CD4-positive, alpha-beta memory T cell (primary cell): ENCODE data around the gene ZEB2. TPM values are rescaled to one million over a fixed set of nuclear protein-coding genes. Genes with fewer than 3 reads are reported as not detected.

Experiments
- CTCF ChIA-PET: fragments of 350-600 bp; sonication (Branson Sonifier 250); formaldehyde crosslinking; loops from one replicate; lab custom pipeline; 2021; ENCODE audit warnings: inconsistent platforms; ENCODE audit not compliant: partially characterized antibody; lab: Charles Lee
- POLR2A ChIA-PET: fragments of 350-600 bp; sonication (Branson Sonifier 250); formaldehyde crosslinking; loops from one replicate; lab custom pipeline; 2021; ENCODE audit not compliant: partially characterized antibody; lab: Charles Lee
- DNase-seq, 5 donors: peaks; one replicate each; pipeline versions ENCODE4 v3.0.0 to v3.0.0-alpha.2; 2020 to 2022; ENCODE audit warnings: mixed read lengths in 1 of 5
- H3K27ac ChIP-seq: one replicate; pipeline ENCODE4 v1.7.0; 2013; ENCODE audit warnings: low read depth, low read length
- H3K27me3 ChIP-seq: 2 replicates; pipeline ENCODE4 v1.7.0; 2013; ENCODE audit warnings: mild to moderate bottlenecking, low read length, moderate library complexity; ENCODE audit not compliant: insufficient read depth
- H3K36me3 ChIP-seq: 2 replicates; pipeline ENCODE4 v1.7.0; 2013; ENCODE audit warnings: mild to moderate bottlenecking, low read length, moderate library complexity; ENCODE audit not compliant: insufficient read depth
- H3K4me1 ChIP-seq: 2 replicates; pipeline ENCODE4 v1.7.0; 2013; ENCODE audit warnings: mild to moderate bottlenecking, low read length, moderate library complexity; ENCODE audit not compliant: insufficient read depth
- H3K4me3 ChIP-seq, 2 donors: one replicate each; pipeline ENCODE4 v1.7.0; 2013; ENCODE audit warnings: low read length in 2 of 2, mild to moderate bottlenecking in 1 of 2
- H3K9me3 ChIP-seq, 2 donors: one replicate each; pipeline ENCODE4 v1.7.0; 2013; ENCODE audit warnings: low read length in 2 of 2, control low read depth in 1 of 2; ENCODE audit not compliant: control insufficient read depth in 1 of 2
- H3K27ac Mint-ChIP-seq, 7 donors: one replicate each; pipeline ENCODE4 v1.8.0; 2020 to 2021; ENCODE audit warnings: mixed read lengths in 7 of 7, mild to moderate bottlenecking in 6 of 7, inconsistent platforms in 3 of 7, moderate library complexity in 3 of 7
- H3K27me3 Mint-ChIP-seq, 2 donors: one replicate each; pipeline ENCODE4 v1.8.0; 2020 to 2021; ENCODE audit warnings: mixed read lengths in 2 of 2
- H3K36me3 Mint-ChIP-seq, 2 donors: one replicate each; pipeline ENCODE4 v1.8.0; 2020 to 2021; ENCODE audit warnings: mixed read lengths in 2 of 2, inconsistent platforms in 1 of 2, mild to moderate bottlenecking in 1 of 2
- H3K4me1 Mint-ChIP-seq, 4 donors: one replicate each; pipeline ENCODE4 v1.8.0; 2020 to 2021; ENCODE audit warnings: mixed read lengths in 4 of 4, mild to moderate bottlenecking in 1 of 4
- H3K4me3 Mint-ChIP-seq, 8 donors: one replicate each; pipeline ENCODE4 v1.8.0; 2020 to 2021; ENCODE audit warnings: mixed read lengths in 8 of 8, mild to moderate bottlenecking in 7 of 8, moderate library complexity in 6 of 8, inconsistent platforms in 3 of 8
- H3K9me3 Mint-ChIP-seq, 8 donors: one replicate each; pipeline ENCODE4 v1.8.0; 2020 to 2021; ENCODE audit warnings: mixed read lengths in 8 of 8, mild to moderate bottlenecking in 5 of 8, inconsistent platforms in 3 of 8, moderate library complexity in 1 of 8
- intact Hi-C: fragments of 100-400 bp; cut with micrococcal nuclease; formaldehyde crosslinking; loops from one replicate; pipeline ENCODE4 v1.15.1; 2023
- polyA plus RNA-seq, 2 donors: library from polyadenylated mRNA; unstranded; fragments of 300-500 nt; fragmentation: Illumina TruSeq; gene quantifications; one replicate each; pipeline ENCODE4 v1.2.3, GENCODE V29; 2021
- total RNA-seq, 2 experiments: library from RNA; stranded (reverse); gene quantifications; one replicate each; pipeline ENCODE4 v1.2.3, GENCODE V29; 2021

The ZEB2 gene
- total and polyA plus RNA-seq, 4 experiments from 2014 or later, result 0.83 to 5.2 (median 2.6) TPM

DNA sequence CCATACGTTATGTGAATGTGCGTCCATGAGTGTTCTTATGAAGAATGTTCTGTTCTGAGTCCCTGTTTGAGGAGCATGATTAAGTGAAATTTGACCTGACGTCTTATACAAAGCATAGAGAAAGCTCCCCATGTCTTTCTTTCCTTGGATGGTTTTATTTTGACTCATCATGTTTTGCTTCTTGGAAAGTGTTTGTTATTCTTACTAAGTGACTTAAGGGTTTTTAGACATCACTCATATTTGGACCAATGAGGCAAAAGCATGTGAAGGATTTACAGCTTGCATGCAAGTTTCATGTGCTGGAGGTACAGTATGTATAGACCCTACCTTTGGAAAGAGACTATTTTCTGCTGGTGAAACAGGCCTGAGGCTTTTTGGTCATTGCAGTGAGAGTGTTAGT, 33.5 kb upstream of the ZEB2 start:
- Mint-ChIP-seq H3K4me3 (no peak overlapping the region), H3K4me1 (peaks cover 0 to 2% (median 0%) of the 10 kb centered on the region in 4 donors), H3K9me3 (no peaks in the 10 kb centered on the region), H3K36me3 (no peaks in the 10 kb centered on the region), H3K27me3 (peaks cover 3 to 5% of the 10 kb centered on the region in 2 donors), H3K27ac (no peak overlapping the region)
- CTCF ChIA-PET, result no interaction called here
- no peak for DNase-seq
- intact Hi-C loops, result no loop called here
- Histone ChIP-seq H3K4me1 (no peaks in the 10 kb centered on the region), H3K36me3 (no peaks in the 10 kb centered on the region), H3K27me3 (no peaks in the 10 kb centered on the region), H3K9me3 (no peaks in the 10 kb centered on the region), H3K4me3 (no peak overlapping the region), H3K27ac (no peak overlapping the region)
- POLR2A ChIA-PET, result no interaction called here

DNA sequence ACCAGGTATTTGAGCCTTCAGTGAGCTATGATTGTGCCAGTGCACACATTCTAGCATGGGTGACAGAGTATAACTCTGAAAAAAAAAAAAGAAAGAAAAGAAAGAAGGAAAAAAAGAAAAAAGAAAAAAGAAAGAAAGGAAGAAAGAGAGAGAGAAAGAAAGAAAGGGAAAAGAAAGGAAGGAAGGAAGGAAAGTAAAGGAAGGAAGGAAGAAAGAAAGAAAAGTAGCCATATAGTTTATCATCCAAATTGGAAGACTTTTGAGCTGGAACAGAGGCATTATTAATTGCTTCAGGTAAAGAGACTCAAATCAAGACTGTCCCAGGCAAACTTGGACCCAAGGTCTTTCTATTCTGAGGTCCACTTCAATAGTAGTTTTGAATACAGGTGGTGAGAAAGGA, 32.9 kb upstream of the ZEB2 start:
- Mint-ChIP-seq H3K27me3 (peaks cover 1 to 5% of the 10 kb centered on the region in 2 donors), H3K9me3 (no peaks in the 10 kb centered on the region), H3K36me3 (no peaks in the 10 kb centered on the region), H3K4me3 (no peak overlapping the region), H3K4me1 (peaks cover 0 to 2% (median 0%) of the 10 kb centered on the region in 4 donors), H3K27ac (no peak overlapping the region)
- intact Hi-C loops, result no loop called here
- POLR2A ChIA-PET, result no interaction called here
- H3K9me3 ChIP-seq, result no peaks in the 10 kb centered on the region
- H3K4me3 ChIP-seq, result no peak overlapping the region
- H3K27ac ChIP-seq, result no peak overlapping the region
- no peaks in the 10 kb centered on the region for H3K4me1 ChIP-seq
- no peak for DNase-seq
- H3K36me3 ChIP-seq, result no peaks in the 10 kb centered on the region
- H3K27me3 ChIP-seq, result no peaks in the 10 kb centered on the region
- CTCF ChIA-PET, result no interaction called here

DNA sequence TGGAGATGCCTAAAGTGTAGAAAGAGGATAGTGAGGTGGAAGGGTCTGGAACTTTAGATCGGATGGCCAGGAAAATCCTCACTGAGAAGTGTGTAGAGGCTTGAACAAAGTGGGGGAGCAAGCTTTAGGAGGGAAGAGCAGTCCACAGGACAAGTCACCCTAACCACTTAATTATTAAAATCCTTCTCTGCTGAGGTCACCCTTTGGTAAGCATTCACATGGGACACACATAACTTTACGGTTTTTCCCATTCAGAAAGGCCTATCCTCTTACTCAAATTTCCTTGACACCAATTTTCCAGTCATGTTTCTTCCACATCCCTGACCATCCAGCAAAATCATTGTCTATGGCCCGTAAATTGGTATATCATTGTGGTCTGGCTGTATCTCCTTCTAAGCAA, 31.0 kb upstream of the ZEB2 start:
- Histone ChIP-seq H3K27ac (no peak overlapping the region), H3K36me3 (no peaks in the 10 kb centered on the region), H3K27me3 (no peaks in the 10 kb centered on the region), H3K4me1 (no peaks in the 10 kb centered on the region), H3K9me3 (no peaks in the 10 kb centered on the region), H3K4me3 (no peak overlapping the region)
- no peak for DNase-seq
- Mint-ChIP-seq H3K9me3 (peaks cover 0 to 3% (median 0%) of the 10 kb centered on the region in 8 donors), H3K4me1 (peaks cover 0 to 2% (median 0%) of the 10 kb centered on the region in 4 donors), H3K4me3 (no peak overlapping the region), H3K27me3 (peaks cover 4 to 8% of the 10 kb centered on the region in 2 donors), H3K27ac (no peak overlapping the region), H3K36me3 (no peaks in the 10 kb centered on the region)
- intact Hi-C loops, result no loop called here
- CTCF ChIA-PET, result no interaction called here
- POLR2A ChIA-PET, result no interaction called here

DNA sequence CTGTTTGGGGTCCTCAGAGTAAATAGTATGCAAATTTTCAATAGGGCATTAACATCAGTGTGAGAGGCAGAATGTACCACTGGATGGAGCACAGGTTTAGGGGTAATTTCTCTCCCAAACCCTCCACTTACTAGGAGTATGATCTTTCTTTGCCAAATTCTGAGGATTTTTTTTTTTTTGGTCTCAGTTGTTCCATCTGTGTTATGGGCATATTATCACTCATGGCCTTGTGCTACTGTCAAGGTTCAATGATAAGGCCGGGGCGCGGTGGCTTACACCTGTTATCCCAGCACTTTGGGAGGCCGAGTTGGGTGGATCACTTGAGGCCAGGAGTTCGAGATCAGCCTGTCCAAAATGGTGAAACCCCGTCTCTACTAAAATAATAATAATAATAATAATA, 30.2 kb upstream of the ZEB2 start:
- Histone ChIP-seq H3K27ac (no peak overlapping the region), H3K4me3 (no peak overlapping the region), H3K27me3 (no peaks in the 10 kb centered on the region), H3K4me1 (no peaks in the 10 kb centered on the region), H3K9me3 (no peaks in the 10 kb centered on the region), H3K36me3 (no peaks in the 10 kb centered on the region)
- intact Hi-C loops, result no loop called here
- no peak overlapping the region for H3K4me3 Mint-ChIP-seq
- CTCF ChIA-PET, result no interaction called here
- peaks cover 4 to 8% of the 10 kb centered on the region in 2 donors for H3K27me3 Mint-ChIP-seq
- no peak overlapping the region for H3K27ac Mint-ChIP-seq
- no peak for DNase-seq
- H3K36me3 Mint-ChIP-seq, result no peaks in the 10 kb centered on the region
- peaks cover 0 to 3% (median 0%) of the 10 kb centered on the region in 8 donors for H3K9me3 Mint-ChIP-seq
- H3K4me1 Mint-ChIP-seq, result peaks cover 0 to 2% (median 0%) of the 10 kb centered on the region in 4 donors
- POLR2A ChIA-PET, result no interaction called here

DNA sequence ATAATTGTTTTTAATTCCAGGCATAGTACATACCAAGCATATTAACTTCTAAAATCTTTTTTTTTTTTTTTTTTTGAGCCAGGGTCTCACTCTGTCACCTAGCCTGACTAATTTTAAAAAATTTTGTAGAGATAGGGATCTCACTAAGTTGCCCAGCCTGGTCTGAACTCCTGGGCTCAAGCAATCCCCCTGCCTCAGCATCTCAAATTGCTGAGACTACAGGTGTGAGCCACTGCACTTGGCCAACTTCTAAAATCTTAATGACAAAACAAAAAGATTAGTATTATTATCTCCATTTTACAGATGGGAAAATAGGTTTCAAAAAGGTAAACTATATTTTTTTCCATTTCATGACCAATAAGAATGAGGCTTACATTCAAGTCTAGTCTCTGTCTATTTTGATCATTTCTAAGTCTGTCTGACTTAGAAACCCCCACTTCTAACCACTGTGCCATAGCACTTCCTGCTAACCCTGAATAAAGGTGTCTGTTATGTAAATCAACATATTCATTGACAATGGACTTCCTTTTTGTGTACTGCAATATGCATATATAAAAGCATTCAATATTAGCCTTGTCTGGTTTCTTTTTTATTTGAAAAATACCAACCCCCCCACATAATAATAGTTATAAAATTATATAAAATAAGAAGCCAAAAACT, 28.7 kb upstream of the ZEB2 start:
- DNase-seq, result peak in 4 of 5 donors; percentile 2 to 36 (median 28)
- H3K27ac Mint-ChIP-seq, result no peak overlapping the region
- H3K4me3 Mint-ChIP-seq, result no peak overlapping the region

DNA sequence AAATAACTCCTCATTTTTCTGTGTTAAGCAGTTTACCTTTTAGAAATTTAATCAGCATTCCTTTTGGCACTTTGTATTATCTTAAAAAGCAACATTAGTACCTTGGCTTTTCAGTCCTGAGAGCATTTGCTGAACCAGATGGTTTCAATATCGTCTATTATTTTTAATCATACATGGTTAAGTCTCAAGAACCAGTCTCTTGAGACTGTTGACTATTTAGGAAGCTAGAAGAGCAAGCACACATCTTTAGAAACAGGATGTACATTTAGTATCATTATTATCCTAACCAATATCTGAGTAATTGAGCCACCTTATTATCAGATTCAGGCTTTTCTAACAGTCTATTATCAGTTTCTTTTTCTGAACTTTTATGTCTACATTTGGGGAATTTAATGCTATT, 28.2 kb upstream of the ZEB2 start:
- ChIA-PET CTCF (no interaction called here), POLR2A (no interaction called here)
- Mint-ChIP-seq H3K36me3 (no peaks in the 10 kb centered on the region), H3K4me1 (peaks cover 0 to 2% (median 0%) of the 10 kb centered on the region in 4 donors), H3K27me3 (peaks cover 4 to 6% of the 10 kb centered on the region in 2 donors), H3K9me3 (peaks cover 0 to 3% (median 0%) of the 10 kb centered on the region in 8 donors), H3K27ac (no peak overlapping the region), H3K4me3 (no peak overlapping the region)
- Histone ChIP-seq H3K27me3 (no peaks in the 10 kb centered on the region), H3K27ac (no peak overlapping the region), H3K4me1 (no peaks in the 10 kb centered on the region), H3K4me3 (no peak overlapping the region), H3K9me3 (no peaks in the 10 kb centered on the region), H3K36me3 (no peaks in the 10 kb centered on the region)
- intact Hi-C loops, result no loop called here
- no peak for DNase-seq

More for the DNA sequence above, 28.7 kb upstream of the ZEB2 start:
- Mint-ChIP-seq H3K9me3 (peaks cover 0 to 3% (median 0%) of the 10 kb centered on the region in 8 donors), H3K4me1 (peaks cover 0 to 2% (median 0%) of the 10 kb centered on the region in 4 donors), H3K36me3 (no peaks in the 10 kb centered on the region), H3K27me3 (peaks cover 4 to 8% of the 10 kb centered on the region in 2 donors)
- intact Hi-C loops, result no loop called here
- H3K27ac ChIP-seq, result no peak overlapping the region
- POLR2A ChIA-PET, result no interaction called here
- no peaks in the 10 kb centered on the region for H3K36me3 ChIP-seq
- H3K4me3 ChIP-seq, result no peak overlapping the region
- H3K9me3 ChIP-seq, result no peaks in the 10 kb centered on the region
- CTCF ChIA-PET, result no interaction called here
- H3K4me1 ChIP-seq, result no peaks in the 10 kb centered on the region
- no peaks in the 10 kb centered on the region for H3K27me3 ChIP-seq

DNA sequence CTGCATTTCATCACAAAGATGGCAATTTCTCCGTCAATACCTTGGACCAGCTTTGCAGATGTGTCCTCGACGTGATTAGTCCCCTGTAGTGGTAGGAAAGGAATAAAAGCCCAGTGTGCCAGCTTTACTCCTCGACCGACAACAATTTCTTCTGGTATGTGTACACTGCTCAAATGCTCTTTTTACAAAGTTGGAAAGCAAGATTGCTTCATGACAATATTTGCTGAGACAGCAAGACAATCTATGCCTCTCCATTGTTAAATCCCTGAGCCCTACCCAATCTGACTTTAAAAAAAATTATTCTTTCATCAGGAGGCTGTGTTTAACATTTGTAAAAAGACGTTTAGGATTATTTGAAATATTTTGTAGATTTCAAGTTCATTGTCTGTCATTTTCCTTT, 27.6 kb upstream of the ZEB2 start:
- Histone ChIP-seq H3K4me3 (no peak overlapping the region), H3K36me3 (no peaks in the 10 kb centered on the region), H3K27me3 (no peaks in the 10 kb centered on the region), H3K9me3 (no peaks in the 10 kb centered on the region), H3K4me1 (no peaks in the 10 kb centered on the region), H3K27ac (no peak overlapping the region)
- Mint-ChIP-seq H3K4me3 (no peak overlapping the region), H3K27ac (no peak overlapping the region), H3K4me1 (peaks cover 0 to 2% (median 0%) of the 10 kb centered on the region in 4 donors), H3K27me3 (peaks cover 4 to 6% of the 10 kb centered on the region in 2 donors), H3K9me3 (peaks cover 0 to 3% (median 0%) of the 10 kb centered on the region in 8 donors), H3K36me3 (no peaks in the 10 kb centered on the region)
- ChIA-PET POLR2A (no interaction called here), CTCF (no interaction called here)
- intact Hi-C loops, result no loop called here
- DNase-seq, result no peak
